ENCODE data around the gene DYNLT5.
"Not testable (repeated sequence)": the region's sequence is repeated elsewhere in the genome, so short reads cannot be mapped to it uniquely, and the experiment has no call there.

The DYNLT5 gene

DNA sequence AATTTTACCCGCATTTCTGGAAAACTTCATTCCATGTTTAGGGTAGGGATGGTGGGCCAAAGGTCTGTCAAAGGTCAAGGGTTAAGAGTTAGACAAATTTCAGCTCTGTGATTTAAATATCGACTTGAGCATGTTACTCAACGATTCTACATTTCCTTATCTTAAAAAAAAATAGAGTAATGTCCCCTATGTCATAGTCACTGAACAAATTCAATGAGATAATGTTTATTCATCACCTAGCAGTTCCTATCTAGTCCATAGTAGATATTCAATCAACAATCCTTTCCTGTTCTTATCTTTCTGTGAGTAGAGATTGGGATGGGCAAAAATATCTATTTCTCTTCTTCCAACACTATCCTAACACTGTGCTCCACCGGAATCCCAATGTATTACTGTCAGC is 1.1 kb upstream of the DYNLT5 start:
- no peak for DNase-seq

DNA sequence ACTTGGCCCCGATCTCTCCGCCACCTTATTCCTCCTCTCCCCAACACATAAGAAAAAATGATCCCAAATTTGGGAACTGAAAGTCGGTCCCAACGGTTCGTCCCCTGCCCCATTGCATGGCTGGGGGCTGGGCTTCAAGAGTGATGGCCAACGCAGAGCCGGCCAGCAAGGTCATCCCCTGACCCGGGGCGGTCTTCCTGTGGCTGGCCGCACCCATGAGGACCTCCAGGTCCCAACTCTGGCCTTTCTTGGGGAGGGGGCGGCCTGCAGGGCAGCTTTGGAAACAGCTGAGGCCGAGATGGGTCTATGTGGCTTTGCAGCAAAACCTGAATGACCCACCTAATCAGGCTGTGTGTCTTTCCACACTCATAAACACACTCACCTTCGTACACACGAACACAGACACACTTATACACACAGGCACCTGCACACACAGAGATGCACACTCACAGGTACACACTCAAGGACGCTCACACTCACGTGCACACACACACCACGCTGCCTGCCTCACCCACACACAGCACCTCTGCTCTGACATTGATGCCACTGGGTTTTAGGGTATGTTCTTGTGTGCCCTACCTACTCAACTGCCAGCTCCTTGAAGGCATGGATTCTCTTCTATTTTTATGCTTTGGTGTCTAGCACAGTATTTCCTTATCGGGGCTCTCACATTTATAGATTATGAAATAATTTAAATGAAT is 562 bp downstream of the DYNLT5 start:
- no peak for DNase-seq

DNA sequence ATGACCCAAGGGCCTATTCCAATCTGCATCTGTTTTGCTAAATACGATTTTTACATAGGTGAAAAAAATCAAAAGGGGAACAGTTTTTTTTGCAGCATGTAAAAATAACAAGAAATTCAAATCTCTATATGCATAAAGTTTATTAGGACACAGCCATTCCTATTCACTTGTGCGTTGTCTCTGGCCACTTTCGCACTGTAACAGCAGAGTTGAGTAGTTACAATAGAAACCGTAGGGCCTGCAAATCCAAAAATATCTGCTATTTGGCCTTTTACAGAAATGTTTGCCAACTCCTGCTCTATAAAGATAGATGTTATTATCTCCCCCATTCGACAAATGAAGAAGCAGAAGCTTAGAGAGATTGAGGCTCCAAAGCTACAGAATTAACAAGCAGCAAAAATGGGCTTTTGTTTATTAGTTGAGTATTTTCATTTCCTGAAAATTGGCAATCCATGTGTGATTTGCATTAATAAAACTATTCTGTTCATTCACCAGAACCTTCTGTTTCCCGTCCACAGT is 5.5 kb downstream of the DYNLT5 start:
- DNase-seq: no peak

DNA sequence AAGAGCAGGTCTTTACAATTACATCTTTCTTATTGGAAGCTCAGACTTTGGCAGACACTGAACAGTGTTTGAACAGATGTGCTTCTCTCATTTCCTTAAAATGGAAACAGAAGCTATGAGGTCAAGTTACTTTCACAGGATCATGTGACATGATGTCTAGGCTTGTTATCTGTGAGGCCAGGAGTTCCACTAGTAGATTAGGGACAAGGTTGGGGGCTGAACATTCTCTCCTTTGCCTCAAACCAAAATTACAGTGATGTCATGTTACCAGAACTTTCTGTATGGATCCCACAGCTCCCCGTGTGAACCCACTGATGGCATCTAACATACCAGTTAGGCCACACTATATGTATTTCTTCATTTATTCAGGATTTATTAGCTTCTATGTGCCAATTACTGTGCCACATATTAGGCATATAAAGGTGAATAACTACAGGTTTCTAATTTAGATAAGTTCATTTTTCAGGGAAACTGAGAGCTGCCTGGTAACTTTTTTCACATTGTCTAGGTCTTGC is 6.0 kb downstream of the DYNLT5 start:
- no peak for DNase-seq

DNA sequence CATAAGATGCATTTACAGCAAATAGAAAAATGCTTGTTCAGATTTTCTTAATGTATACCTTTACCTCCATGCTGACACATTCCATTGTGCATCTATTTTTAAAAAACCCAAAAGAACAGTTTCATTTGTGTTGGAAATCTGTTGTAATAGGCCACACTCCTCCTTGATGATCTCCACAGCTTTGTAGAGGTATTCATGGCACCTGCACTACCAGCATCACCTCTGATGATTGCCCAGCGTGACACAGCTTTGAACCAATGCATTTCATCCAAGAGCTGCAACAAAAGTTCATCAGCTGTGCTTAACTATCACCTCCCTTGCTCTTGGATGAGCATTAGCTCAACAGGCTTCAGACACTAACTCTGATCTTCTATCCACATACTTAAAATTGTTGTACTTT is 8.2 kb downstream of the DYNLT5 start:
- DNase-seq: no peak

DNA sequence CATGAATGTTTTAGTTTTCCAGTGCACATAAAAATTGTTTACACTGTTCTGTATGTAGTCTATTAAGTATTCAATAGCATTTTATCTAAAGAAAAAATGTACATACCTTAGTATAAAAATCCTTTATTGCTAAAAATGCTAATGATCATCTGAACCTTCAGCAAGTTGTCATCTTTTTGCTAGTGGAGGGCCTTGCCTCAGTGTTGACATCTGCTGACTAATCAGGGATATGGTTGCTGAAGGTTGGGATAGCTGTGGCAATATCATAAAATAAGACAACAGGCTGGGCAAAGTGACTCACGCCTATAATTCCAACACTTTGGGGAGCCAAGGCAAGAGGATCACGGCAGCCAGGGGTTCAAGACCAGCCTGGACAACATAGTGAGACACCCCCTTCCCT is 9.0 kb downstream of the DYNLT5 start:
- no peak for DNase-seq

DNA sequence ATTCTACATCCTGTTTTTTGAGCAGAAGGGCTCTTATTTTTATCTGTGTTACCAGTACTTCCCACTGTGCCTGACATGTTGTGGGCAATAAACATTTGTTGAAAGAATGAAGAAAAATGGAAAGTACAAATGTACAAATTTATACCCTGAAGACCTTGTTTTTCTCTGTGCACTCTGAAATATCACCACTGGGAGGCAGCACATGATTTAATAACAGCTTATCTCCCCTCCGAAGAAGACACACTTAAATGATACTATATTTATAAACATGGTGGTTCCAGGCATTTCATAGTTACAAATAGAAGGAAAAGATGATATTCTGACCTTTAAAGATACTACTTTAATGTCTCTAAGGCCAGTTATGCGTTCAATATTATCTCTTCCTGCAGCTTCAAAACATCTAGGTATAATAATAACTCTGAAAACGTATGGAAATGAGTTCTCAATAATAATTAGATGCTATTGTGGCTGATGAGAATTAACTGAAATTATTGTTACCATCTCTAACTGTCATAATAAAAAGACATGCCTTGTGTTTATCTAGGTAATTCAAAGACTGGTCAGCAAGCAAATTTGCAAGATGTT is 12.8 kb downstream of the DYNLT5 start:
- peak; percentile 33 for DNase-seq

DNA sequence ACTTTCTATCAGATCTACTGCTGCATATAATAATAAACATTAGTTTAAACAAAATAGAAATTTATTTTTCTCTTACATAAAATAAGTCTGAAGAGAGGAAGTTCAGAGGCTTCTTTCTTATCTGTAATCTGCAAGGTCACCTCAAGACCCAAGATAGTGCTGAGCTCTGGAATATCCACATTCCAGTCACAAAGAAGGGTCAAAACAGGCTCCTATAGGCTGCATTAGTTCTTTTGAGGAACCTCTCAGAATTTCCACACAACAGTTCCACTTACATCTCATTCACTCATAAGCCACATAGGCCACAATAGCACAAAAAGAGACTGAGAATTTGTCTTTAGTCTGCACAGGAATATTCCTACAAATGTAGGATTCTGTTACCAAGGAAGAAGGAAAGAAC is 15.4 kb downstream of the DYNLT5 start:
- DNase-seq: no peak

DNA sequence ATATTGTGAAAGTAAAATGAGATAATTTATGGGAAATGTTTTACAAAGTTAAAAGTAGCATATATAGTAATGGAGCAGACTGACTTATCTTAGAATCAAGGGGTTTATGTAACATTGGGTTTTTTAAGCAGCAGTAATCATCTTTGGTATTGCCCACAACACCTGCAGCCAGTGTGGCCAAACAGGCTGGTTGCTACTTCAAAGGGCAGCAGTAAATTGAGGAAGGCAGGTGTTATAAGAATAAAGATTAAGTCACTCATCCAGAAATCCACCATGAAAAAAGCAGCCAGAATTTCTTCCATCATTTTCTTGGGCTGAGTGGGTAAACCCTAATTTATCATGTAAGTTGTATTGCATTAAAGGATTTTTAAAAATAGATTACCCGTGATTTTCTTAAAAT is 16.7 kb downstream of the DYNLT5 start:
- no peak for DNase-seq

DNA sequence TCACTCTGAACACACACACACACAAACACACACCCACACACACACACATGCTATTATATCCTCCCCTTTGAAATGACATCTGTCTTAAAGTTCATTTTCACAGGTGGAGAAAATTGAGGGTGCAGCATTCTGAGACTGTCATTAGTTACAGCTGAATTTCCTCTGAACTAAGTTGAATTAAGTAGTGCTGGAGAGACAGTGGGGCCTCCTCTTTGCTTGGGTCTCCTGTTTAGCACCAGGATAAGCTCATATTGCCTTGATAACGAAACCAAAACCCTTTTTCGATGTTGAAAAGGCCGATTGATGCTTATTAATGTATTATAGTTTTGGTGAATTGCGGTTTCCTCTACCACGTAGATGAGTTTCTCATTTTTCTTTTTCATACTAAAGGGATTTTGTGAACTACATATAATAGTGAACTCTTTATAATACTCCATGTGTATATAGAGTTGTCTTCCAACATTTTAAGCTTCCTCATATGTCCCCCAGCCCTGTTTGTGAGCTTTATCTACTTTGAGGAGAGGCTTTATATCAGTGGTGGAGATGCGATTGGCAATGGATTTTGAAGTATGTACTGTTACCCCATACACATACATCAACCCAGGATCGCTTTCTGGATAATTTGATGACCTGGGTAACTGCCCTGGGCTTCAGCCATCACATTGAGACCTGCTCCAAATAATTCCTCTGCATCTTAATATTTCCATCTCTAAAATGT is 17.4 kb downstream of the DYNLT5 start:
- no peak for DNase-seq

DNA sequence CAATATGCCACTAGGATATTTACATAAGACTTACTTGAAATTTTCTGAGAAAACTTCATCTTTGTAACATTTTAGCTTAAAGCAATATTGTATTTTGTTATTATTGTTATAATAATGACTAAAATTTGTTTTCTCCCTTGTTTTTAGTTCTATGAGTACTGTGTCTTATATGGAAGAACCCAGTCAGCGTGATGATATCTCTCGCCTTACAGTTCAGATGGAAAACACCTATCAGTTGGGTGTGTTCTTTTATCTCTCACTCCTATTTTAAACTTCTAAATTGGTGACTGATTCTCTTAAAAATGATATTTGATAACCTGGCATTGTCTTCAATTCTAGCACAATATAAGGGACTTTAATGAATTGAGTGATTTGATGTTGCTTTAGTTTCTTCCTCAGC is 18.0 kb downstream of the DYNLT5 start:
- no peak for DNase-seq

DNA sequence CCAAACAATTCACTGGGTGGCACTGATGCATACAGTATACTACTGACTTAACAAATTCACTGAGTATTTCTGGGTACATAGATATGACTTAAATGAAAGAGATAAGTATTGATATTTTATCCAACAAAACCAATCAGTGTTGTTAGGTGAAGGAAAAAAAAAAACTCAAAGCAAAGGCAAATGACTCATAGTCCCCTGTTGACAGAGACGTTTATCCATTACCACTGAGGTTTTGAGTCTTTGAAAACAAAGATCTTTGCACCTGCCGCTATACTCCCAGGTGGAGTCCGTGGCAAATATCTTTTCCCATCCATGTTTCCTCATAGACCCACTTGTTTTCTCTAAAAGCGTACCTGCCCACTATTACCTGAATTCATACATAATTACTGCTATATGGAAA is 18.4 kb downstream of the DYNLT5 start:
- DNase-seq: no peak

DNA sequence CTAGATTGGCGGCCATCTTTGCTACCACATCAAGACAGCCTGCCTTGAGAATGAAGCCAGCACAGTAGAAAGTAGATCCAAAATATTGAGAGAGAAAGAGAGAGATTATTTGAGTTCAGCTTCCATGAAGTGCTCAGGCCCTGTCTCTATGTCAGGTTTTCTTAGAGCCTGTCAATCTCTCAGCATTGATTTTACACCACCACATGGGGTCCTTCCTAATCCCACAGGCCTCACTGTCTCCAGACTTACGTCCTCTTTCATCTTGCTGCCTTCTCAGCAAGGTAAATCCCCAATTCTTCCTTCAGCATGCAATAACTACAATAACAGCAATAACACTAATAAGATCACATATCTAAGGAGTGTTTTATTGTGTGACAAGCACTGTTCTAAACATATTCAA is 21.0 kb downstream of the DYNLT5 start:
- no peak for DNase-seq

DNA sequence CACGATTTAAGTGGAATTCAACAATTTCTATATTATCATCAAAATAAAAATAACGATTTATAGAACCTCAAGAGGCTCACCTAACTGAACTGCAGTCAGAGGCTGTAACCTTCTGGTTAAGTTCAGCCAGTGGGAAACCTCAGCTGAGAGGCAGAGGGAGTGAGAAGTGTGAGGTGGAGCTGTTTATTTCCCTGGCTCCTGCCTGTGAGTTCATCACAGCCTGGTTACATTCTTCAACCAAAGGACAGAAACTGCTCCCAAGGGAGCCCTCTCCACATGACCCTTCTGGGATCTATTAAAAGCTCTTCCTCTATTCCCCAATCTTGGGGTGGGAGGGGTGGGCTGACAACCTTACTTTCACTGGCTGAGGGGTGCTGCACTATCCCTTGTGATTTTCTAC is 22.2 kb downstream of the DYNLT5 start:
- no peak for DNase-seq

DNA sequence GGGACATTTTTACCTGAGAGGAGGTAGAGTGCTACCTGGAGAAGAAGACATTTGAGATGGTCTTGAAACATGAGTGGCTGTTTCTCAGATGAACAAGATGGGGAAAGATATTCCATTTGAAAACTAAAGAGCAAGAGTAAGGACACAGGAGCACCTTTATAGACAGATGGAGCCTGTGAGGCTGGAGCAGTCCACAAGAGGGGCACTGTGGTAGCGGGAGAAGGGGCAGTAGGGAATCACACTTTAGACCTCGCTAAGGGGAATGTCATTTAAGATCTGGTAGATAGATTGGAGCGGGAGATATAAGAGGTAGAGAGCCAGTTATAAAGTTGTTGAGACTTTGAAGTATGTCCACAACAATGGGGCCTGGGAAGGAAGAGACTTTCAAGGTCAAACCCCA is 23.4 kb downstream of the DYNLT5 start:
- no peak for DNase-seq

DNA sequence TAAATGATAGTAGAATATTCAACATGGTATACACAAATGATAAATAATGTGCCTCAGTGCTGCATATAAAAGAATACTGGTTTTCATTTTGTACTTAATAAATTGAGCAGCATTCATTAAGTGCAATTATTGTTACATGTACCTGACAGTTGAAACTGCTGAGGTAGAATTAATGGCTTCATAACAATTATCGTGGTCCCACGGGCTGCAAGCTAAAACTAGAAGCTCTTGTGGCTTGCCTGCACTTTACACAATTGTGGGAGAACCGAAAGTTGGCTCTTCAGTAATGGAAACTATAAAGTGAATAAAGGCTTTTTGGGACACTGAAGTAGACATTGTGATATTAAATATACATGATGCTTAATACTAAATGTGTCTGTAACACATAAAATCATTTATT is 25.6 kb downstream of the DYNLT5 start:
- DNase-seq: no peak

DNA sequence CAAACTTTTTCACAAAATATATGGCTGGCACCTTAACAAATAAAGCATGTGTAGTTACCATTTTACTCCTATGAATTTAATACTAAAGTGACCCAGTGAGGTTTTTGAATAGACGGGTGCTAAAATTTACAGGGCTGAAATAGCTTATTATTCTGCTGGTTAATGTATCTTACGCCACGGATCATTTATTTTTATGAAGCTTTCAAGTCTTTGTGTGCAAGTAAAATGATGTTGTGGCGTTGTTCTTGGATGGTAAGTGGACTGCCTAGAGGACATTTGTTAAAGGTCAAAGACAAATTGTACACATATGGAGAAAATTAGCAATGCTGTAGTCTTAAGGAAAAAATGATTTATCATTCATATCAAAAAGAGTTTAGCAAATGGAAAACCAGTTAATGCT is 26.0 kb downstream of the DYNLT5 start:
- DNase-seq: no peak

DNA sequence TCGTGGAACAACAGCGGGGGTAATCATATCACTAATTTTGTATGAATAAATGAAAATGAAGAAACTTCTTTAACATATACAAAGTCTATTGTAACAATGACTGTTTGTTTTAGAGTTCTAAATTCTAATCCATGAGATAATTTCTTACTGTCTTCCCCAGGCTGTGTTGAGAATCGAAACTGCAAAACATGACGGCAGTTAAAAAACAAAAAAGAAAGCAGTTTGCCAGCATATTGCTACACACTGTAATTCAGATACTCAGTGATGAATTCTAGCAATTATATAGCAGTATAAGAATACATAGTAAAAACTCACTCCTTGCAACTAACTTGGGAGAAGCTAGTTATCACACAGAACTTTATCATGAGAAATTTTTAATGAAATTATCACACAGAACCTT is 26.7 kb downstream of the DYNLT5 start:
- DNase-seq: no peak

DNA sequence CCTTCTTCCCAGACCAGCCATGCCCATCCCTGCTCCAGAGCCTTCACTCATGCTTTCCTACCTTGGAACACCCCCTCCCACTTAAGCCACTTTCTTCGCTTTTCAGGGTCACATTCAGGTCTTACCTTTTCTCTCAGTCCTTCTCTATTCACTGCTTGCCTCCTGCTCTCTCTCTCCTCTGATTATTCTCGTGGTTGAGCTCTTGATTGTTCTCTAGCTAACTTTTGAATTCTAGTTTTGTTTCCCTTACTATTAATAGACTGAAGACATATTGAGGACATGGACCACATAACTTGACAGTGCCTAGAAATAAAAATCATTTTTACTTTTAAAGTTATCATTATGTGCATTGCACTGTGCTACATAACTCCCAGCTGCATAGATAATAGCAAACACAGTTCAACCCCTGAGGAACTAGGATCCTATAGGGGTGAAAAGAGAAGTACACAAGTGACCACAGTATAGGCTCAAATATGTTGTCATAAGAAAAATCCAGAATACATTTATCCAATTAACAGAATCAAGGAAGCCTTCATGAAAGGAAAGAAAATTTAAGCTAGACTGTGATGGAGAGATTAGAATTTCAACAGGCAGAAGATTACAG is 27.3 kb downstream of the DYNLT5 start:
- no peak for DNase-seq

DNA sequence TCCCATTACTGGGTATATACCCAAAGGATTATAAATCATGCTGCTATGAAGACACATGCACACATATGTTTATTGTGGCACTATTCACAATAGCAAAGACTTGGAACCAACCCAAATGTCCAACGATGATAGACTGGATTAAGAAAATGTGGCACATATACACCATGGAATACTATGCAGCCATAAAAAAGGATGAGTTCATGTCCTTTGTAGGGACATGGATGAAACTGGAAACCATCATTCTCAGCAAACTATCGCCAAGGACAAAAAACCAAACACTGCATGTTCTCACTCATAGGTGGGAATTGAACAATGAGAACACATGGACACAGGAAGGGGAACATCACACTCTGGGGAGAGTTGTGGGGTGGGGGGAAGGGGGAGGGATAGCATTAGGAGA is 33.5 kb downstream of the DYNLT5 start:
- not testable (repeated sequence) for DNase-seq

DNA sequence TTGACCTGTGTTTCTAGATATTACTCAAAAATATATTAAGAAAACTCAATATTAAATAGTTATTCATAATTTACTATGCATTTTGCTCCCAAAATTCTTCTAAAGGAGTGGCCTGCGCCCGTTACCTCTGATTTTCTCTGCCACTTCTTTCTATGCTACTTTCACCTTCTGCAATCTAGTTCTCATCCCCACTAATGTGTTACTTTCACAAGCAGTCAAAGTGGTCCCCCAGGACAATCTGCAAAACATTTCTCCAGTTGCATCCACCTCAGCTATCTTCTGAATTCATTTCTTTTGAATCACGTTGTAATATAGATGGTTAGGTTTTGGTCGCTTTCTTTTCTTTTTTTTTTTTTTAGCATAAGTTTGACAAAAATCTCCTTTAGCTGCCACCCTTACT is 35.4 kb downstream of the DYNLT5 start:
- DNase-seq: no peak

DNA sequence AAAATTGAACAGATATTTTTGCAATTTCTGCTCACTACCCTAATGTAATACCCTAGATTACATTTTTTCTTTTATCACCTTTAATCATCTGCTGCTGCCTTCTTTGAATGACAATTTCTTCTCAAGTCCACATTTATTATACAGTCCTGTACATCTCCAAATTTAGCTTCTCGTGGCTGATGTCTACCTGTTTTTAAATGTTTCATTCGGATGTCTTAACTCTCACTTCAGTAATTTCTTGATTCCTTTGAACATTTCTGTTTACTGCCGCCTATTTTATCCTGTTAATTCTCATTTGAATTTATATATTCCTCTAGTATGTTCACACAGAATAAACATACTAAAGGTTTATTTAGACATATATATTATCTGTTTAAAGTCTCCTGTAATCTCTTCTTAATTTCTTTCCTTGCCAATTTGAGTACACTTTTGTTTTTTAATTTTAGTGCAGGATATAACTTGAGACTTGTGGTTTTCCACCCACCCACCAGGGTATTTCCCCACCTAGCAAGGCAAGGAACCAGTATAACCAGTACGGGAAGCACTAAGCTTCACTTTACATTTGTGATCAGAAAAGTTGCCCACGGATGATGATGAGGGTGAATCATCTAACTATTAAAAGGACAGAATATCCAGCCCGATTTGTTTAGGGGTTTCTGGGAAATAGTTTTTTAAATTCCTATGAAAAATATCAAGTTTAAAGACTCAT is 36.1 kb downstream of the DYNLT5 start:
- DNase-seq: no peak

Measured in activated CD4-positive, CD25-positive, alpha-beta regulatory T cell treated with anti-CD3 and anti-CD28 coated beads, Interleukin-2, amount 50 U/mL, for 72 hours (primary cell).